PC-9 (cell line): ENCODE measurements around the gene B4GALNT3. TPM values are rescaled to one million over a fixed set of nuclear protein-coding genes. Genes with fewer than 3 reads are reported as not detected.

Experiments
- BruUV-seq: library from RNA; stranded (reverse); fragments of 400-500 nt; replicated peaks from 2 replicates; lab custom pipeline; 2021; lab: Mats Ljungman, UMichigan
- CTCF ChIA-PET: fragments of 300-600 bp; sonication (Branson Sonifier 250); formaldehyde crosslinking; loops from one replicate; lab custom pipeline; 2022; ENCODE audit warnings: antibody characterized with exemption; lab: Charles Lee
- POLR2A ChIA-PET: fragments of 300-600 bp; sonication (Branson Sonifier 250); formaldehyde crosslinking; loops from one replicate; lab custom pipeline; 2022; ENCODE audit warnings: antibody characterized with exemption; ENCODE audit not compliant: unreplicated experiment; lab: Charles Lee
- DNase-seq, 2 experiments: peaks; one replicate each; pipeline versions ENCODE4 v3.0.0 to v3.0.0-alpha.2; 2015 to 2022; ENCODE audit warnings: mixed read lengths in 1 of 2
- H2AFZ ChIP-seq: fragments of 200-600 bp; sonication (generic); 2 replicates; pipeline ENCODE4 v1.8.1; 2017; ENCODE audit warnings: antibody characterized with exemption
- H3F3A ChIP-seq: fragments of 200-600 bp; sonication (generic); 2 replicates; pipeline ENCODE4 v1.8.1; 2017; ENCODE audit warnings: antibody characterized with exemption, mild to moderate bottlenecking, low read depth; ENCODE audit not compliant: insufficient read depth
- H3K27ac ChIP-seq: fragments of 200-600 bp; sonication (generic); 2 replicates; pipeline ENCODE4 v1.6.1; 2016; ENCODE audit warnings: mixed run types
- H3K27me3 ChIP-seq: fragments of 200-600 bp; sonication (generic); 2 replicates; pipeline ENCODE4 v1.6.1; 2016; ENCODE audit warnings: low read depth, mixed run types; ENCODE audit not compliant: insufficient read depth
- H3K36me3 ChIP-seq: fragments of 200-600 bp; sonication (generic); 2 replicates; pipeline ENCODE4 v1.6.1; 2016; ENCODE audit warnings: low read depth, mixed run types
- H3K4me1 ChIP-seq: fragments of 200-600 bp; sonication (generic); replicated peaks from 2 replicates; pipeline ENCODE4 v1.6.1; 2016; ENCODE audit warnings: mixed run types; ENCODE audit not compliant: insufficient read depth
- H3K4me2 ChIP-seq: fragments of 200-600 bp; sonication (generic); 2 replicates; pipeline ENCODE4 v1.6.1; 2017; ENCODE audit warnings: mixed run types
- H3K4me3 ChIP-seq: fragments of 200-600 bp; sonication (generic); 2 replicates; pipeline ENCODE4 v1.6.1; 2016; ENCODE audit warnings: mixed run types
- H3K79me2 ChIP-seq: fragments of 200-600 bp; sonication (generic); 2 replicates; pipeline ENCODE4 v1.6.1; 2017; ENCODE audit warnings: low read depth, mixed run types
- H3K9me2 ChIP-seq: fragments of 200-600 bp; sonication (generic); 2 replicates; pipeline ENCODE4 v1.8.1; 2017; ENCODE audit warnings: mild to moderate bottlenecking; ENCODE audit not compliant: insufficient read depth
- H3K9me3 ChIP-seq: fragments of 200-600 bp; sonication (generic); 2 replicates; pipeline ENCODE4 v1.8.1; 2016; ENCODE audit warnings: low read depth; ENCODE audit not compliant: insufficient read depth
- H4K20me1 ChIP-seq: fragments of 200-600 bp; sonication (generic); 2 replicates; pipeline ENCODE4 v1.8.1; 2017; ENCODE audit not compliant: insufficient read depth
- CTCF ChIP-seq: fragments of 200-600 bp; sonication (generic); conservative IDR thresholded peaks from 2 replicates; pipeline ENCODE4 v1.6.1; 2017; ENCODE audit warnings: mixed run types, antibody characterized with exemption, mild to moderate bottlenecking, moderate library complexity
- EZH2 ChIP-seq: fragments of 200-600 bp; sonication (generic); IDR thresholded peaks from 2 replicates; pipeline ENCODE4 v1.8.0; 2017; ENCODE audit warnings: antibody characterized with exemption, low read depth
- intact Hi-C: fragments of 100-400 bp; cut with micrococcal nuclease; formaldehyde crosslinking; loops from one replicate; pipeline ENCODE4 v1.10.0; 2022; ENCODE audit not compliant: unreplicated experiment
- total RNA-seq: library from RNA; stranded (reverse); gene quantifications from 2 replicates; pipeline ENCODE4 v1.2.3, GENCODE V29; 2021

Gene B4GALNT3
- total RNA-seq, 1 experiment from 2014 or later, result 8.0 TPM

GRCh38 chr12:549476-550082 is 89.8 kb downstream of the B4GALNT3 start:
- Histone ChIP-seq H3K27me3 (no peaks in the 10 kb centered on the region), H3K4me2 (no peak overlapping the region), H3K9me3 (no peaks in the 10 kb centered on the region), H3K27ac (no peak overlapping the region), H3K4me3 (no peak overlapping the region), H3K9me2 (no peaks in the 10 kb centered on the region), H3K36me3 (no peaks in the 10 kb centered on the region), H3K79me2 (no peaks in the 10 kb centered on the region), H2AFZ (no peak overlapping the region), H4K20me1 (no peaks in the 10 kb centered on the region), H3F3A (no peaks in the 10 kb centered on the region), H3K4me1 (no peaks in the 10 kb centered on the region)
- intact Hi-C loops, result no loop called here
- no peak for DNase-seq
- CTCF ChIA-PET, result no interaction called here
- TF ChIP-seq EZH2, result no peak
- TF ChIP-seq CTCF, result no peak
- POLR2A ChIA-PET, result no interaction called here
- BruUV-seq, result no TSS peak

GRCh38 chr12:550473-551260 is 90.9 kb downstream of the B4GALNT3 start:
- DNase-seq, result no peak
- H3K4me2 ChIP-seq, result no peak overlapping the region
- peaks cover 5% of the 10 kb centered on the region; the same call in 1 of the 2 replicates for H3K4me1 ChIP-seq
- ChIA-PET CTCF (no interaction called here), POLR2A (no interaction called here)
- BruUV-seq, result no TSS peak
- no peaks in the 10 kb centered on the region for H3K9me3 ChIP-seq
- H3K79me2 ChIP-seq, result no peaks in the 10 kb centered on the region
- peaks cover 8% of the 10 kb centered on the region; the same call in 1 of the 2 replicates for H3F3A ChIP-seq
- no peak overlapping the region for H3K27ac ChIP-seq
- TF ChIP-seq EZH2 (no peak), CTCF (no peak)
- no peaks in the 10 kb centered on the region for H3K36me3 ChIP-seq
- no peaks in the 10 kb centered on the region for H4K20me1 ChIP-seq
- no peaks in the 10 kb centered on the region for H3K9me2 ChIP-seq
- no peaks in the 10 kb centered on the region for H3K27me3 ChIP-seq
- intact Hi-C loops, result no loop called here
- no peak overlapping the region for H2AFZ ChIP-seq
- no peak overlapping the region for H3K4me3 ChIP-seq

- DNase-seq, result no peak
- TF ChIP-seq EZH2 (no peak), CTCF (no peak)
- H3K4me3 ChIP-seq, result no peak overlapping the region
- H3F3A ChIP-seq, result peaks cover 8% of the 10 kb centered on the region; the same call in 1 of the 2 replicates
- H4K20me1 ChIP-seq, result no peaks in the 10 kb centered on the region
- no peaks in the 10 kb centered on the region for H3K27me3 ChIP-seq
- no peak overlapping the region for H2AFZ ChIP-seq
- H3K9me2 ChIP-seq, result no peaks in the 10 kb centered on the region
- ChIA-PET CTCF (no interaction called here), POLR2A (interaction anchor here (0.5 kb wide), 1 partner anchor 439 kb away, joined by 4 read pairs; no protein-coding TSS in a partner anchor)
- no TSS peak for BruUV-seq
- peaks cover 5% of the 10 kb centered on the region; the same call in 1 of the 2 replicates for H3K4me1 ChIP-seq
- H3K4me2 ChIP-seq, result no peak overlapping the region
- intact Hi-C loops, result no loop called here
- no peaks in the 10 kb centered on the region for H3K79me2 ChIP-seq
- no peaks in the 10 kb centered on the region for H3K9me3 ChIP-seq
- no peak overlapping the region for H3K27ac ChIP-seq
- H3K36me3 ChIP-seq, result no peaks in the 10 kb centered on the region
Measured at GRCh38 chr12:552466-552865, 92.7 kb downstream of the B4GALNT3 start.
